IMR-90 (cell line): ENCODE data around the gene FAM227B.

ENCODE experiments used
- MXI1 ChIP-seq: IDR thresholded peaks from 2 replicates; pipeline ENCODE4 v1.6.1; 2012; ENCODE audit warnings: low read depth, mild to moderate bottlenecking, low read length, moderate library complexity, borderline replicate concordance
- POLR2A ChIP-seq: IDR thresholded peaks from 2 replicates; pipeline ENCODE4 v1.6.1; 2012; ENCODE audit warnings: mild to moderate bottlenecking, low read depth, low read length
- RAD21 ChIP-seq: IDR thresholded peaks from 2 replicates; pipeline ENCODE4 v1.6.1; 2012; ENCODE audit warnings: low read length, improper control_type of control experiment
- RFX5 ChIP-seq: IDR thresholded peaks from 2 replicates; pipeline ENCODE4 v1.8.0; 2012; ENCODE audit warnings: low read depth, mild to moderate bottlenecking, low read length, moderate library complexity
- TF ChIP-seq, protein P1 (sequence below): conservative IDR thresholded peaks from 2 replicates; pipeline ENCODE4 v1.5.1; 2012; ENCODE audit warnings: mild to moderate bottlenecking, low read depth, low read length, improper control_type of control experiment

DNA sequence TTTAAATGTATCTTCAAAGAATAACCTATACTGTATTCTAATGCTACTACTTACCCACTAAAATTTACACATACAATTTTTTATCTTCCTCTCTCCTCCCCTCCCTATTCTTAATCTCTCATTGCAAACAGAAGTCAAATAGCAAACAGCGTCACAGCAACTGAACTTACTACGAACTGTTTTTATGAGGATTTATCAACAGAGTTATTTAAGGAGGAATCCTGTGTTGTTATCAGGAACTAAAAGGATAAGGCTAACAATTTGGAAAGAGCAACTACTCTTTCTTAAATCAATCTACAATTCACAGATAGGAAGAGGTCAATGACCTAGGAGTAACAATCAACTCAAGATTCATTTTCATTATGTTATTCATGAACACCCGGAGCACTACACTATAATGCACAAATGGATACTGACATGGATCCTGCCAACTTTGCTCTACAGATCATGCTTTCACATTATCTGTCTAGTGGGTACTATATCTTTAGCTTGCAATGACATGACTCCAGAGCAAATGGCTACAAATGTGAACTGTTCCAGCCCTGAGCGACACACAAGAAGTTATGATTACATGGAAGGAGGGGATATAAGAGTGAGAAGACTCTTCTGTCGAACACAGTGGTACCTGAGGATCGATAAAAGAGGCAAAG is 196.6 kb downstream of the FAM227B start:
- no peak for TF ChIP-seq POLR2A
- TF ChIP-seq RAD21: no peak
- no peak for TF ChIP-seq RFX5
- TF ChIP-seq MXI1: no peak
- TF ChIP-seq, protein P1, sequence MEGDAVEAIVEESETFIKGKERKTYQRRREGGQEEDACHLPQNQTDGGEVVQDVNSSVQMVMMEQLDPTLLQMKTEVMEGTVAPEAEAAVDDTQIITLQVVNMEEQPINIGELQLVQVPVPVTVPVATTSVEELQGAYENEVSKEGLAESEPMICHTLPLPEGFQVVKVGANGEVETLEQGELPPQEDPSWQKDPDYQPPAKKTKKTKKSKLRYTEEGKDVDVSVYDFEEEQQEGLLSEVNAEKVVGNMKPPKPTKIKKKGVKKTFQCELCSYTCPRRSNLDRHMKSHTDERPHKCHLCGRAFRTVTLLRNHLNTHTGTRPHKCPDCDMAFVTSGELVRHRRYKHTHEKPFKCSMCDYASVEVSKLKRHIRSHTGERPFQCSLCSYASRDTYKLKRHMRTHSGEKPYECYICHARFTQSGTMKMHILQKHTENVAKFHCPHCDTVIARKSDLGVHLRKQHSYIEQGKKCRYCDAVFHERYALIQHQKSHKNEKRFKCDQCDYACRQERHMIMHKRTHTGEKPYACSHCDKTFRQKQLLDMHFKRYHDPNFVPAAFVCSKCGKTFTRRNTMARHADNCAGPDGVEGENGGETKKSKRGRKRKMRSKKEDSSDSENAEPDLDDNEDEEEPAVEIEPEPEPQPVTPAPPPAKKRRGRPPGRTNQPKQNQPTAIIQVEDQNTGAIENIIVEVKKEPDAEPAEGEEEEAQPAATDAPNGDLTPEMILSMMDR: no peak
